IPS-11a (cell line): ENCODE measurements around the gene BECN2.
A peak's percentile ranks its signal among the peaks of the same experiment; 100 is the strongest.
"Not testable (repeated sequence)": the region's sequence is repeated elsewhere in the genome, so short reads cannot be mapped to it uniquely, and the experiment has no call there.

Source experiments
- H3K4me3 ChIP-seq: one replicate; pipeline ENCODE4 v1.5.1; 2013; ENCODE audit warnings: low read depth, low read length, control low read depth

The BECN2 gene

GRCh38 chr1:241979071-241979470, 21.5 kb downstream of the BECN2 start:
- H3K4me3 ChIP-seq, result no peak overlapping the region

GRCh38 chr1:241979926-241980325, 22.4 kb downstream of the BECN2 start:
- no peak overlapping the region for H3K4me3 ChIP-seq

- no peak overlapping the region for H3K4me3 ChIP-seq
Measured at GRCh38 chr1:241985787-241986186, 28.2 kb downstream of the BECN2 start.

GRCh38 chr1:241988389-241988930, 30.9 kb downstream of the BECN2 start:
- H3K4me3 ChIP-seq, result not testable (repeated sequence)

- H3K4me3 ChIP-seq, result no peak overlapping the region
Measured at GRCh38 chr1:241990040-241990439, 32.5 kb downstream of the BECN2 start.

- H3K4me3 ChIP-seq, result no peak overlapping the region
Measured at GRCh38 chr1:241992734-241993133, 35.2 kb downstream of the BECN2 start.

- no peak overlapping the region for H3K4me3 ChIP-seq
Measured at GRCh38 chr1:241994171-241994570, 36.6 kb downstream of the BECN2 start.

- no peak overlapping the region for H3K4me3 ChIP-seq
Measured at GRCh38 chr1:241997401-241997998, 39.9 kb downstream of the BECN2 start.

- peak overlapping the region; percentile 48 for H3K4me3 ChIP-seq
Measured at GRCh38 chr1:241998412-241998921, 40.9 kb downstream of the BECN2 start.

GRCh38 chr1:241999026-241999425, 41.5 kb downstream of the BECN2 start, which contains the start of gene MAP1LC3C:
Gene MAP1LC3C, minus strand, starts transcription at chr1:241999098. Its CDS starts 90 bp downstream, at chr1:241999008.
- H3K4me3 ChIP-seq, result peak within 1 kb of the TSS; percentile 48

- H3K4me3 ChIP-seq, result no peak overlapping the region
Measured at GRCh38 chr1:242000434-242000833, 42.9 kb downstream of the BECN2 start.

- H3K4me3 ChIP-seq, result no peak overlapping the region
Measured at GRCh38 chr1:242002072-242002471, 44.5 kb downstream of the BECN2 start.

- H3K4me3 ChIP-seq, result no peak overlapping the region
Measured at GRCh38 chr1:242002510-242002909, 44.9 kb downstream of the BECN2 start.

- no peak overlapping the region for H3K4me3 ChIP-seq
Measured at GRCh38 chr1:242004751-242005495, 47.4 kb downstream of the BECN2 start.

GRCh38 chr1:242005866-242006535, 48.4 kb downstream of the BECN2 start:
- no peak overlapping the region for H3K4me3 ChIP-seq

GRCh38 chr1:242006976-242007375, 49.4 kb downstream of the BECN2 start:
- H3K4me3 ChIP-seq, result no peak overlapping the region
